NCI-H526 treated with DMSO at 0.1 percent for 48 hours (cell line): ENCODE measurements around the gene CAV3.

Experiments
- DNase-seq: peaks from one replicate; lab custom pipeline; 2025; lab: John Stamatoyannopoulos, UW

The CAV3 gene

DNA sequence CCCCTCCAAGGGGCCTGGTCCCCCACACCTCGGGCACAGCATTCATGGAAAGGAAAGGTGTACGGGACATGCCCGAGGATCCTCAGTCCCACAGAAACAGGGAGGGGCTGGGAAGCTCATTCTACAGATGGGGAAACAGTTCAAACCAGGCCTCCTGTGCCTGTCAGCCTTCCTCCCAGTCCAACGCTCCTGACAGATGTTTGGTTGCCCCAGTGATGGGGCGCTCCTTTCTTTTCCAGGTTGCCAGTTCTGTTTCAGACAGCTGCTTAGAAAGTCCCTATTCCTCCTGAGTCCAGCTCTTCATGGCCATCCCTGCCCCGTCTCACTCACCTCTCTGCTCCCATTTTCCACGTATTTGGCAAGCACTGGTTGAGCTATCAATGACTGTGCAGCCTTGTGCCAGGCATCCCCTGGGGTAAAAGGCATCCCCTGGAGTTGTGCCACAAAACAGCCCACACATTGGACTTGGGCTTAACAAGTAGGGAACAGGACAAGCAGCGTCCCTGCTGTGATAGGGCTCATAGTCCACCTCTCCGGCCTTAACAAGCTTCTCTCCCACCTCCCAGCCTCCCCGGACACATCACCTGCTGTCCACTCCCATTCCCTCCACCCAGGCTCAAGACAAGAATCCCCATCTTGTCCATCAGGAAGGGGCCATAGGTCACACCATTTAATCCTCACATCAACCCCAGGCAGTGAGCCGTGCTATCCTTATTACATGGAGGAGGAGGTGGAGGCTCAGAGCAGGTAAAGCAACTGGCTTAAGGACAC is 29.2 kb downstream of the CAV3 start:
- no peak for DNase-seq

DNA sequence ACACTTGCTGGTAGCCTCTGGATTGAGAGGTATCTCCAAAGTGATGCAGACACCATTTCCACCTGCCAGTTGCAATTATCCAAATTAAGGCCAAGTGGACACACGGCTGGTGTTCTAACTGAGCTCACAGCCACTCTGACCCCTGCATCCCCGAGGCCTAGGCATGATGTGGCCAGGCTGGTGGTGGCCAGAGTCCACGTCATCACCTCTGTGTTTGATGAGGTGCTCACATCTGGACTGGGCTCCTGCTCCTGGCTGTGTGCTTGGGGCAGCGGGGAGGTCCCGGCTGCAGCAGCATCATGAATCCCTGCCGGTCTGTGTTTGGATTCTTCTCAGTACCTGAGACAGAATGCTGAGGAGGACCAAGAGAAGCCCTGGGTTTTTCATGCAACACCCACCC is 30.9 kb downstream of the CAV3 start:
- DNase-seq, result no peak

DNA sequence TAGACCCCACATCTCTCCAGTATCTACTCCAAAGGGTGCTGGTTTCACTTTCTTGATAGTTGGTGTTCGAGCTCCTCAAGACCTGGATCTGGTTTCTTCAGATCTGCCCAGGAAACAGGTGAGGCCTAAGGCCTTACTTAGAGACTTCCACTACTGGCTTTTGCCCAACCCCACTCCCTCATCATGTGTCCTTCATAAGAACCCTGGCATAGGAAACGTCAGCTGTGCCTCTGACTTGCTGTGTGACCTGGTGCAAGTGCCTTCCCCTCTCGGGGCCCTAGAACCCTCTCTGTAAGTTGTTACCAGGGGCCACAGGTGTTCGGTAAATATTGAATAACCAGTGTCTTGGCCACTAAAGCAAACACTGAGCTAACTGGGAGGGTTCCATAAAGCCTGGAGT is 31.9 kb downstream of the CAV3 start:
- no peak for DNase-seq

DNA sequence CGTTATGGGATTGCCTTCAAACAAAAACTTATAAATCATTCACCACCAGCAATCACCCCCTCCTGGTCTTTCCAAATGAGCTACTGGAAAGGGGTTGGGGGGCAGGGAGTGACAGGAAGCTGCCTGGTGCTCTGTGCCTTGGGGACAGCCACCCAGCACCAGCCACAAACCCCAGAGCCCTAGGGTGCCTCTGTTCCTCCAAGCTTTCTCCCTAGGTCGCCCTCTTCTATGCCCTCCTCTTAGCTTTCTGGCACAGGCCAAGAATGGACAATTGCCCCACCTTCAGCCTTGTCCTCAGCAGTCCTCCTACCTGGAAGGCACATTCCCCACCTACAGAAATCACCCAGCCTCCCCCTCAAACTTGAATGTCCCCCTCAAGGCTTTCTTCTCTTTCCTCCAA is 32.5 kb downstream of the CAV3 start:
- DNase-seq, result no peak

DNA sequence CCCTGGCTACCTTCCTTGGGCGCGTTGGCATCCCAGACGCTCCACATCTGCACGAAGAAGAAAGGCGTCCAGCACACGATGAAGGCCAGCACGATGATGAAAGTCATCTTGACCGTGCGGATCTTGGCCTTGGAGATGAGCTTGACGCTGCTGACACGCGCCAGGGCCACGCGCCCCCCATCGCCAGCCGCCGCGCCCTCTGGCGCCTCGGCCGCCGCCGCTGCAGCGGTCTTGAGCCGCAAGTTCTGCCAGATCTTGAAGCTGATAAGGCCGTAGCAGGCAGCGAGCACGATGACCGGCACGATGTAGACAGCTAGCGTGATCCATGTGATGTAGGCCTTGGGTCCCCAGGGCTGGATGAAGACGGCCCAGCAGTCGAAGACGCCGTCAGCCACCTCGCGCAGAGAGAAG is 33.7 kb downstream of the CAV3 start:
- DNase-seq, result no peak

DNA sequence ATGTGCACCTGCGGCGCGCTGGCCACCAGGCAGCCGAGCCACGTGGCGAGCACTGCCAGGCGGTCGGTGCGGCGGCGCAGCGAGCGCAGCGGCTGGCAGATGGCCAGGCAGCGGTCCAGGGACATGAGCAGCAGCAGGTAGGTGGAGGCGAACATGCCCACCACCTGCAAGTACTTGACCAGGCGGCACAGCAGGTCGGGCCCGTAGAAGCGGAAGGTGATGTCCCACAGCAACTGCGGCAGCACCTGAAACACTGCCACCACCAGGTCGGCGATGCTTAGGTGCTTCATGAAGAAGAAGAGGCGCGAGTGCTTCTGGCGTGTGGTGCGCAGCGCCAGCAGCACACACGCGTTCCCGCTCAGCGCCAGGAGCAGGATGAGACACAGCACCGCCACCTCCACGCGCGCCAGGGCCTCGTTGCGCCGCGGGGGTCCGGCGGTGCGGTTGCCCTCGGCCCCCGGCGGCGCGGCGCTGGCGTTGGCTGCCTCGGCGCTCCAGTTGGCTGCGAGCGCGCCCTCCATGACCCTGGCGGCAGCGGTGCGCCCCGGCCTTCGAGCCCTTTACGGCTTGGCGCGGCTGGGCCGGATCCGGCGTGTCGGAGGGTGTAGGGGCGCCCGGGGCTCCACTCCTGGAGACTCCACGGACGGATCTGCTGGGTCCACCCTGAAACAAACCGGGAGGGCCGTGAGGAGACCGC is 34.2 kb downstream of the CAV3 start:
- peak; percentile 35 for DNase-seq

DNA sequence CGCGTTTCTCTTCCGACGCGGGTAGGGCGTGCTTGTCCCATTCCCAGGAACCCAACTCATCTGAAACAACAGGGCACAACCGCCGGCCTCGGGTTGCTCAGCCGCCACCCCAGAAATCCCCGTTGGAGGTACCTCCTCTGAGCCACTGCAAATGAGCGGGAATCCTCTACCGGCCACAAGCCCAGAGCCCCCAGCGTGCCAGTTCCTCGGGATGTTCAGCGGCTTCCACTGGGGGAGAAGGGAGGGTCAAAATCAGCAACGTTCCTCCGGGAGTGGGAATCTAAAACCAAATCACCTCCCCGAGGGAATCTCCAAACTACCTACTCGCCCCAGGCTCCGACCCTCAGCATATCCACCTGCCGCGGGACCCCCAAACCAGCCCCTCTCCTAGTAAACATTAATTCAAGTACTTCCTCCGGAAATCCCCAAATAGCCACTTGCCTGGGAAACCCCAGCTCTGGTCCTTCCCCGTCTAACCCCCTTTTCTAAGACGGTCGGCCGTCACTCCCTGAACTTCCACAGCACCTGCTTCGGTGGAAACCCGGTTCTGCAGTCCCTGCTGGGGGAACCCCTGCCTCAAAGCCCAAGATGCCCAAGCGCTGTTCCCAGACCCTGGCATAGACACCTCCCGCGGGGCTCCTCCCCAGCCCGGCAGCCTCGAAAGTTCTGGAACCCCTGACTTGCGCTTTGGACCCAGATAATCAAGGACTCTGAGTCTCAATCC is 34.9 kb downstream of the CAV3 start:
- DNase-seq, result no peak

DNA sequence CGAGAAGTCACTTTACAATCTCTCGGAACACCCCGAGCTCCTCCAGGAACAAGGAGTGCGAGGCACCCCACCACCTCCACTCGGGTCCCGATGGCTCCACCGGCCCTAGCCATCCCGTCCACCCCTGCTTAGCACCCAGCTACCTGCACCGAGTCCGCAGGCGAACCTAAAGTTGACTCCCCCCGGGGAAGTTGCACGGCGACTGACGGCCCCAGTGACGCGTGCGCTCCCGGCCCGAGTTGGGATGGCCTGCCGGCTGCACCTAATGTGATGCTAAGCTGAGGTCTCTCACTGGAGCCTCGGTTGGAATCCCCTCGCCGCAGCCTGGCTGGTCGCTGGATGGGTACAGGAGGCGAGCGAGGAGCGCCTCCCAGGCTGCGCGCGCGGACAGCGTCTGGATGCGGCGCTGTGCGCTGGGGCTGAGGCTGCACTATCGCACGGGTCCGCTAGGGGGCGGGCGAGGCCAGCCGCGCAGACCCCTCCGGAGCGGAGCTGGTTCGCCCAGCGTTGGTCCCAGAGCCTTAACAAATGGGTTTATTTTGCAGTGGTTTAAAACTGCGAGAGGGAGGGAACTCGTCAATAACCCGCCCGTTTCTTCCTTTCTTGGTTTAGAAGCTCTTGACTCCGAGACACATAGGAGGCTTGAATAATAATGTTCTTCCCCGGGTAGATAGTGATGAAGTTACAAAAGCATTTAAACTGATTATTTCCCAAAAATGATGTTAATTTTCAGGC is 35.7 kb downstream of the CAV3 start, which contains the start of gene OXTR:
TSS of gene OXTR (minus strand) at position 526 of the 735 bp plus-strand sequence. CDS start 1,426 bp downstream, outside the sequence.
- peak; percentile 24 for DNase-seq

DNA sequence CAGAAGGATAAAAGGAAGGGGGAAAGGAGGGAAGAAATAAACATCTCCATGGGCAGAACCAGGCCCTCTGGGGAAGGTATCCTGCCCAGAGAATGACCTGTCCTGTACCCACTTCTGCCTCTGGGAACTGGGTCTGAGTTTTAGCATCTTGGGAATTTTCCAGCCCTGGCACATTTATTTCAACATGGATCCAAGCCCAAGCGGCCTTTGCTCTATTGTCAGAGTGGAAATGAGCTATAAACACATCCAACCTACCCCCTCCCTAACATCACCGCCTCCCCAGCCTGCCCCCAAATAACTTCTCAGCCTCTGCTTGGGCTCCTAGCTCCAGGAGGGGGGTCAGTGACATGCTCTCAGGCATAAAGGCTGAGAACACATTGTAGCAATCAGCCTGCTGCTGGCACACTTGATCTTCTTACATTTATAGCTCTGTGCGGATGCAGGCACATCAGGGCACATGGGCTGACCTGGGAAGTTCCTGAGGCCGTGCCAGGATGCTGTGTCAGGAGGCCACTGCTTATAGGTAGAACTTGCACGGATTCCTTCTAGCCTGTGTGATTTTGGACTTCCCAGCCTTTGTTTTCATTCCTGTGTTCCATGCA is 40.4 kb downstream of the CAV3 start:
- DNase-seq, result no peak

DNA sequence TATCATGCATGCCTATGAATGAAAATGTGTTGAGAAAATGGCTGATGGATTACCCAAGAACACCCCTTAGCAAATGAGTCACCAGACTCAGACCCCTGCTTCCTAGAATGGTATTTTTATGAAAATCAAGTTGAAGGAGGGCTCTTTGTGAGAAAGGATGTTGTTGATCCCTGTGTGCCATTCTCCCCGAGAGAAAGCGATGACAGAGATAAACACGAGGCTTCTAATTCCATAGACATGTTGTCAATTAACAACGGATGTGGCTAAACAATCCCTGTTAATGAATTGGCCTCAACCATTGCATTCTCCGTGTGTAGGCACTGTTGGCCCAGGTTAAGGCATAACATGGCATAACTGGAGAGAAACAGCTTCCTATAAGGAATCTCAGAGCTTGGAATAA is 41.6 kb downstream of the CAV3 start:
- no peak for DNase-seq

DNA sequence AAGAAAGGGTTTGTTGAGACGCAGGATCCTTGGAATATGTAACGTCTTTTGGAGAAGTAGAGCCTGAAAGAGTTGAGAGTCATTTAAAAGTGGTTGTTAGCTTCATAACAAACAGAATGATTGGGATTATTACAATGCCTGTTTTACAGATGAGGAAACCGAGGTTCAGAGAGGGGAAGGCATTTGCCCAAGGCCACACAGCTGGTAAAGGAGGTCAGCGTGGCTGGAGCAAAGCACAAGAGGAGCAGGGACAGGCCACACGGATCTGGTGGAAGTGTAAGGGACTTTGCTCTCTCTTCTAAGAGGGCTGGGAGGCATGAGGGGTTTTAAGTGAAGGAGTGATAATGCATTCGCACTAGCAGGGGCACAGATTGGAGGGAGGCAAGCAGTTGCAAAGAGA is 42.0 kb downstream of the CAV3 start:
- DNase-seq, result no peak

DNA sequence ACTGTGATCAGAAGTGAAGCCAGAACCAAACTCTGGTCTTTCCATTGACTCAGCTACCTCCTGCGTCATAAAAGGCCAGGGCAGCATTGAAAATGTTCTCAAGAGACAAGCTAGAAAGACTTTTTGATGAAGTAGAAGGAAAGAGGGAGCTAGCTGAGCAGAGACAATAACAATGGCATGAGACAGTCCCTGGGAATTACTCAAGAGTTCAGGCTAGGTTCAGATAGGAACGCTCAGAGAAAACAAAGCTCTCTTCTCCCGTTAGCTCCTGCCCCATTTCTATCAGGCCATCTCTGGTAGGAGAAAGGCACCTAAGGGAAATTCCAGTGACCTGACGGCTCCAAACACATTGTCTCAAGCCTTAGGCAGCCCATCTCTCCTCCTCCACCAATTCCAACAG is 42.8 kb downstream of the CAV3 start:
- no peak for DNase-seq

DNA sequence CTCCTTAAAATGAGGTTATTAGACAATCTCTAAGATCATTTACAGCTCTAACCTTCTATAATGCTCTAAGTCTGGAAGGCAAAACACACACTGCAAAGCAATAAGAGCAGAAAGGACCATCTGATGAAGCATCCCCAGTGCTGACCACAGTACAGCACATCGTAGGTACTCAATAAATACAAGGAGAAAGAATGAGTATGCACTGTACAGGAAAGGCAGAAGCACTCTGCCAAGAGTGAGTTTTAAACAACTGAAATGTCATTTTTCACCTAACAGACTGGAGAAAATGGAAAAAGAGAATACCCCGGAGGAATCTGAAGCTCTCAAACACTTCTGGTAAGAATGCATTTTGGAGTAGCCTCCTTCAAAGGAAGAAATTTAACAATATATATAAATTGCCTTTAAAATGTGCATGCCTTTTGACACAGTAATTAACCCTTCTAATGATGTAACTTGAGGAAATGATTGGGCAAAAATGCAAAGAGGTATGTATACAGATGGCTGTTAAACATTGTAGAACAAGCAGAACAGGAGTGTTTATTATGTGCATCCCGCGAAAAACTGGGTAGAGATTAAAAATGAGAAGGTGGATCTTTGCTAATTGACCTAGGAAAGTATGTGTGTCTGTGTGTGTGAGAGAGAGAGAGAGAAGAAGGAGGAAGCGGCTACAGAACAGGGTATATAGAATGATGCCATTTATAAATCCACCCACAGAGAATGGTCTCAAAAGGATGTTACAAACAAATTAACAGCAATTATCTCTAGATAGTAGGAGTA is 43.8 kb downstream of the CAV3 start:
- DNase-seq, result no peak

DNA sequence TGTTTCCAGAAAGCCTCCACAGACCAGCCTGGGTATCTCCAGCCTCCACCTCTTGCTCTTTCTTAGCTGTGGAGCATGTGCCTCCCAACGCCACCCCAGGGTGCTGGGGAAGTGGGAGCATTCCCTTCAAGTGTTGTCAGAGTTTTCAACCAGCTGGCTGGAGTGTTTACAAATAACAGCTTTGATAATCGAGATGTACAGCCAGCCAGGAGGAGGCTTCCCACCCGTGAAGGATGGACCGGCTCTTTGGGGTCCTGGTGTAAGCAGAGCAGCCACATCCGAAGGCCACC is 44.3 kb downstream of the CAV3 start:
- DNase-seq, result no peak

DNA sequence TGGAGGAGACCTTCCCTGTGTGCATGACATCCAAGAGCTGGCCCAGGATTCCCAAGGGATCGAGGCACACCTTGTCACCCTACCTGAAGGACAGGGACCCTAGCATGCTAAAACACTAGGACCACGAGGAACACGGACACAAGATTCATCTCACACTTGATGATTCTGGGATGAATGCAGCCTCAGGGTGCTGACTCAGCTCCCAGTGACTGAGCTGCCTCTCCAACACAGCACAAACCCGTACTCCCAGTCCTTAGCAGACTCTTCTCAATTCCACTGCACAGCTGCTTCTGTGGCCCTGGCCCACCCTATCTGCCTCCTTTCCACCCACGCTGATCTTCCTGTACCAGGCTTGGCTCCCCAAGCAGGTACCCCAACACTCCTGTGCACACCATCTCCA is 44.9 kb downstream of the CAV3 start:
- no peak for DNase-seq

DNA sequence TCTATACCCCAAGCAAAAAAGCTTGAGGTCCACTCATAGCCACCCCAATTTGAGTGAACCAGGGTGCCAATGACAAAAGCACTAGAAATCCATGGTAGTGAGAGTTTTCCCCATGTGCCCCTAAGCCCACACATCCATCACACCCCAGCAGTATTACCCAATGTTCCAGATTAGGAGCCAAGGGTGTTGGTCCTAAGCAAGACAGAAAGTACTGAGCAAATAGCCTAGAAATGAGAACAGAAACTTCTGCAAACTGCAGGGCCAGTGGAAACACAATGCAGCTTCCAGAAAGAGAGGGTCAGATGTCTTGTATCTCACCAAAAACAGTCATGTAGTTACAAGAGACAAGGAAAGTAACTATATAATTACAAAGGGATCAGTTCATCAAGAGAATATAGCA is 46.7 kb downstream of the CAV3 start:
- no peak for DNase-seq

DNA sequence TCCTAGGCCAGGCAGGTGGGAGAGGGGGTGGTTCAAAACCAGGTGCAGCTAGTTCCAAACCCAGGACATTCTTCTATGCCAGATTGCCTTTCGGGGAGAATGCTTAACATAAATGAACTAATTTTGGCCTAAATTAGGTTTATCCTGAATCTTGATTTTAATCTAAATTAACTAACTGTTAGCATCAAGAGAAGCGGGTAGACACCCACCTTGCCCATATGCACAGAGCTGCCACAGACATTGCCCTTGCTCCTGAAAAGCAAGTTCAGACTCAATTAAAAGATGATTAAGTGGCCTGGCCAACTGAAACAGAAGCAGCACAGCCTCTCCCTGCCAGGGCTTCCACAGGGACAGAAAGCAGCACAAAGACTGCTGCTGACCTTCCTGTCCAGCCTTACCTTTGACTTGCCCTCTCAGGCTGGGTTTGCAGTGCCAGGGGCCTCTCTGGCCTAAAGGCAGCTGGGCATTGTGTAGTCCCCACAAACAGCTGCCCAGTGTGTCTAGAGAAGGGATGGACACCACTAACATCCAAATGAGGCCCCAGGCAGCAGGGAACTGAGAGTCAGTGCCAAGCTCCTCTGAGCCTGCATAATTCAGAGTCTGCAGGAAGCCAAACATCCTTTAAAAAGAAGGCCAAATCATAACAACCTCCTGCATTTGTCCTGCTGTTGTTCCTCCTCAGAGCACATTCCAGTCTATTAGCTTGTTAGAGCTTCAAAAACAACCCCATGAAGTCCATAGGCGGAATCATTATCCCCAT is 51.3 kb downstream of the CAV3 start:
- no peak for DNase-seq

DNA sequence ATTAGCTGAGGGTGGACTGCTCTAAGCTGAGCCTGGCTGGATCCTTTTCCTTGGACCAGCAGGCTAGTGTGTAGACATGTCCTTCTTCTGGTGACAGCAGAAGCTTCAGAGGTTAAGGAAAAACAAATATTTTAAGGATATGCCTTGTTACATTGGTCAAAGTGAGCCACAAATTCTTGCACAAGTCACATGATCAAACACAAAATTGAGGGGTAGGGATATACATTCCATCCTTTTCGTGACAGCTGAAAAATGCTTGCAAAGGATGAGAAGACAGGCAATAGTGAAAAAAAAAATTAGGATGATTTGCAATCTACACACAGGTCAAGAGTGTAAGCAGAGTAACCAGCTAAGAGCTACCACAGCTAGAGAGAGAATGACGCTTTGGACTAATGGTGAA is 56.9 kb downstream of the CAV3 start:
- no peak for DNase-seq

DNA sequence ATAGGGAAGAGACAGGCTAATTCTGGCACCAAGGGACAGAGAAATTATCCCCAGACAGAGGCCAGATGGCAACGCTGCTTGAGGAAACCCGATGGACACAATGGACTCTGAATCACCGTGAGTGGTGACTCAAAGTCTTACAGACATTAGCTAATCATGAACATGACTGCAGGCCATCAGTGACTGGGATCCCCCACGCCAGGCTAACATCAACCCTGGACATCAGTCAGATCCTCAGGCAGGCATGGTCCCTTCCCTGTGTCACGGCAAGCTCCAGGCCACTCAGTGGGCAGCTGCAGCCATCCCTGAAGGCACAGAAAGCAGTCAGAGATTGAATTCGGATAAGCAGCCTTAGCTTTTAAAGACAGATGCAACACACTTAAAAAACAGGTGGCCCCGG is 59.6 kb downstream of the CAV3 start:
- no peak for DNase-seq

DNA sequence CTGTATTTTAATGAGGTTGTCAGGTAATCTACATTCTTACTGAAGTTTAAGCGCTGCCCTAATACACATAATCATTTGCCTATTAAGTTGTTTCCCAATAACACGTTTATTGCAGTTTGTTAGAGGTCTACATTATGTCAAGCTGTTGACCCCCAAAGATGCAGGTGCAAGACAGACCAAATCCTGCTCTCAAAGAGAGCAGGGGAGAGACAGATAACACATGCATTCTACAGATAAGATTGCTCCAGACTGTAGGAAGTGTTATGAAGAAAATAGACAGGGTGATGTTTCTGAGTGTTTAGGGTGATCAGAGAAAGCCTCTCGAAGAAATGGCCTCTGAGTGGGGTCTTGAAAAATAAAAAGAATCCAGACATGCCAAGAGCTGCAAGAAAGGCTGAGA is 60.6 kb downstream of the CAV3 start:
- DNase-seq, result no peak
